WTC11 (cell line): ENCODE data around the gene CACNA1F. TPM values are rescaled to one million over a fixed set of nuclear protein-coding genes. Genes with fewer than 3 reads are reported as not detected.

Source experiments
- ATAC-seq: fragments of 200-7000 bp; cut with Tn5 transposase; 2 replicates; pipeline ENCODE4 v1.10.0; 2021; ENCODE audit warnings: mild to moderate bottlenecking, moderate library complexity
- CTCF ChIA-PET: fragments of 300-600 bp; sonication (Branson Sonifier 250); formaldehyde crosslinking; loops from one replicate; lab custom pipeline; 2021; ENCODE audit warnings: antibody characterized with exemption; lab: Charles Lee
- POLR2A ChIA-PET: fragments of 350-600 bp; sonication (Branson Sonifier 250); formaldehyde crosslinking; loops from one replicate; lab custom pipeline; 2021; ENCODE audit warnings: antibody characterized with exemption; lab: Charles Lee
- DNase-seq: peaks from one replicate; pipeline ENCODE4 v3.0.0; 2021; ENCODE audit warnings: low spot score
- H3K27ac Mint-ChIP-seq: 2 replicates; pipeline ENCODE4 v1.8.0; 2021; ENCODE audit warnings: mixed read lengths
- H3K27me3 Mint-ChIP-seq: 2 replicates; pipeline ENCODE4 v1.8.0; 2021; ENCODE audit warnings: low read depth, mild to moderate bottlenecking, moderate library complexity, mixed read lengths
- H3K36me3 Mint-ChIP-seq: 2 replicates; pipeline ENCODE4 v1.8.0; 2021; ENCODE audit warnings: mixed read lengths
- H3K4me1 Mint-ChIP-seq: 2 replicates; pipeline ENCODE4 v1.8.0; 2022; ENCODE audit warnings: mixed read lengths
- H3K4me3 Mint-ChIP-seq: 2 replicates; pipeline ENCODE4 v1.8.0; 2021; ENCODE audit warnings: mild to moderate bottlenecking, moderate library complexity, mixed read lengths
- H3K9me3 Mint-ChIP-seq: 2 replicates; pipeline ENCODE4 v1.8.0; 2021; ENCODE audit warnings: mixed read lengths
- CBFB ChIP-seq: sonication (generic); formaldehyde crosslinking; IDR thresholded peaks from 2 replicates; pipeline ENCODE4 v1.8.1; 2022; ENCODE audit warnings: mild to moderate bottlenecking, low read depth, missing genetic modification reagents
- CTCF ChIP-seq: fragments of 200-600 bp; IDR thresholded peaks from 2 replicates; pipeline ENCODE4 v1.8.0; 2022; ENCODE audit warnings: antibody characterized with exemption
- E2F1 ChIP-seq: sonication (generic); formaldehyde crosslinking; IDR thresholded peaks from 2 replicates; pipeline ENCODE4 v1.8.0; 2022; ENCODE audit warnings: mild to moderate bottlenecking, missing genetic modification reagents
- FOXJ3 ChIP-seq: sonication (generic); formaldehyde crosslinking; IDR thresholded peaks from 2 replicates; pipeline ENCODE4 v1.9.0; 2021; ENCODE audit warnings: missing genetic modification reagents, mild to moderate bottlenecking, borderline replicate concordance
- FOXP1 ChIP-seq: sonication (generic); formaldehyde crosslinking; IDR thresholded peaks from 2 replicates; pipeline ENCODE4 v1.8.0; 2022; ENCODE audit warnings: missing genetic modification reagents, mild to moderate bottlenecking, moderate library complexity, borderline replicate concordance
- GABPB1 ChIP-seq: sonication (generic); formaldehyde crosslinking; IDR thresholded peaks from 2 replicates; pipeline ENCODE4 v1.8.1; 2023; ENCODE audit warnings: mild to moderate bottlenecking, missing genetic modification reagents
- GTF2I ChIP-seq: fragments of 250-450 bp; sonication (Bioruptor Pico); conservative IDR thresholded peaks from 2 replicates; pipeline ENCODE4 v1.4.0; 2021; ENCODE audit warnings: mild to moderate bottlenecking
- HMGA2 ChIP-seq: fragments of 250-450 bp; sonication (Bioruptor Pico); IDR thresholded peaks from 2 replicates; pipeline ENCODE4 v1.4.0; 2021; ENCODE audit warnings: mild to moderate bottlenecking, moderate library complexity
- IRF2 ChIP-seq: sonication (generic); formaldehyde crosslinking; IDR thresholded peaks from 2 replicates; pipeline ENCODE4 v1.8.0; 2022; ENCODE audit warnings: low read depth, missing genetic modification reagents, borderline replicate concordance
- MAX ChIP-seq: sonication (generic); formaldehyde crosslinking; IDR thresholded peaks from 2 replicates; pipeline ENCODE4 v1.8.0; 2022; ENCODE audit warnings: mild to moderate bottlenecking, missing genetic modification reagents
- NFATC4 ChIP-seq: fragments of 250-450 bp; sonication (Bioruptor Pico); IDR thresholded peaks from 2 replicates; pipeline ENCODE4 v1.9.0; 2021; ENCODE audit warnings: mild to moderate bottlenecking
- NR2C2 ChIP-seq: sonication (generic); formaldehyde crosslinking; IDR thresholded peaks from 2 replicates; pipeline ENCODE4 v1.8.0; 2022; ENCODE audit warnings: mild to moderate bottlenecking, missing genetic modification reagents
- RELA ChIP-seq: sonication (generic); formaldehyde crosslinking; IDR thresholded peaks from 2 replicates; pipeline ENCODE4 v1.8.1; 2022; ENCODE audit warnings: missing genetic modification reagents, mild to moderate bottlenecking, borderline replicate concordance
- RORB ChIP-seq: fragments of 250-450 bp; sonication (Bioruptor Pico); IDR thresholded peaks from 2 replicates; pipeline ENCODE4 v1.9.0; 2021; ENCODE audit warnings: mild to moderate bottlenecking
- SMAD3 ChIP-seq: sonication (generic); formaldehyde crosslinking; IDR thresholded peaks from 2 replicates; pipeline ENCODE4 v1.8.0; 2022; ENCODE audit warnings: missing genetic modification reagents, mild to moderate bottlenecking, borderline replicate concordance
- SMAD4 ChIP-seq: sonication (generic); formaldehyde crosslinking; IDR thresholded peaks from 2 replicates; pipeline ENCODE4 v1.8.0; 2022; ENCODE audit warnings: mild to moderate bottlenecking, missing genetic modification reagents
- TCF7 ChIP-seq: sonication (generic); formaldehyde crosslinking; IDR thresholded peaks from 2 replicates; pipeline ENCODE4 v1.8.0; 2022; ENCODE audit warnings: mild to moderate bottlenecking, low read depth, missing genetic modification reagents, moderate library complexity
- TEAD1 ChIP-seq: sonication (generic); formaldehyde crosslinking; IDR thresholded peaks from 2 replicates; pipeline ENCODE4 v1.8.0; 2022; ENCODE audit warnings: mild to moderate bottlenecking, missing genetic modification reagents
- TEAD4 ChIP-seq: sonication (generic); formaldehyde crosslinking; IDR thresholded peaks from 2 replicates; pipeline ENCODE4 v1.8.0; 2022; ENCODE audit warnings: mild to moderate bottlenecking, missing genetic modification reagents
- TP53 ChIP-seq: sonication (generic); formaldehyde crosslinking; IDR thresholded peaks from 2 replicates; pipeline ENCODE4 v1.8.1; 2023; ENCODE audit warnings: mild to moderate bottlenecking, missing genetic modification reagents
- ZBTB21 ChIP-seq: sonication (generic); formaldehyde crosslinking; IDR thresholded peaks from 2 replicates; pipeline ENCODE4 v1.8.1; 2023; ENCODE audit warnings: mild to moderate bottlenecking, missing genetic modification reagents, borderline replicate concordance
- ZNF121 ChIP-seq: sonication (generic); formaldehyde crosslinking; IDR thresholded peaks from 2 replicates; pipeline ENCODE4 v1.8.0; 2023; ENCODE audit warnings: missing genetic modification reagents
- ZNF232 ChIP-seq: sonication (generic); formaldehyde crosslinking; IDR thresholded peaks from 2 replicates; pipeline ENCODE4 v1.8.0; 2022; ENCODE audit warnings: mild to moderate bottlenecking, missing genetic modification reagents
- ZNF263 ChIP-seq: sonication (generic); formaldehyde crosslinking; IDR thresholded peaks from 2 replicates; pipeline ENCODE4 v1.8.1; 2022; ENCODE audit warnings: low read depth, mild to moderate bottlenecking, moderate library complexity, missing genetic modification reagents
- total RNA-seq: library from RNA; stranded (reverse); gene quantifications from 3 replicates; pipeline ENCODE4 v1.2.3, GENCODE V29; 2021
- TF ChIP-seq, protein P1 (sequence below): sonication (generic); formaldehyde crosslinking; IDR thresholded peaks from 2 replicates; pipeline ENCODE4 v1.8.0; 2022; ENCODE audit warnings: mild to moderate bottlenecking, missing genetic modification reagents
- TF ChIP-seq, protein P2 (sequence below): fragments of 250-450 bp; sonication (Bioruptor Pico); IDR thresholded peaks from 2 replicates; pipeline ENCODE4 v1.9.0; 2021; ENCODE audit warnings: mild to moderate bottlenecking
- TF ChIP-seq, protein P3 (sequence below): sonication (generic); formaldehyde crosslinking; IDR thresholded peaks from 2 replicates; pipeline ENCODE4 v1.8.1; 2022; ENCODE audit warnings: mild to moderate bottlenecking, missing genetic modification reagents, moderate library complexity, borderline replicate concordance
- TF ChIP-seq, protein P4 (sequence below): sonication (generic); formaldehyde crosslinking; IDR thresholded peaks from 2 replicates; pipeline ENCODE4 v1.8.1; 2023; ENCODE audit warnings: mild to moderate bottlenecking, moderate library complexity, missing genetic modification reagents
- TF ChIP-seq, protein P5 (sequence below): sonication (generic); formaldehyde crosslinking; IDR thresholded peaks from 2 replicates; pipeline ENCODE4 v1.8.1; 2022; ENCODE audit warnings: low read depth, missing genetic modification reagents, borderline replicate concordance

Gene CACNA1F
- total RNA-seq, 1 experiment from 2014 or later, result 1.6 TPM

DNA sequence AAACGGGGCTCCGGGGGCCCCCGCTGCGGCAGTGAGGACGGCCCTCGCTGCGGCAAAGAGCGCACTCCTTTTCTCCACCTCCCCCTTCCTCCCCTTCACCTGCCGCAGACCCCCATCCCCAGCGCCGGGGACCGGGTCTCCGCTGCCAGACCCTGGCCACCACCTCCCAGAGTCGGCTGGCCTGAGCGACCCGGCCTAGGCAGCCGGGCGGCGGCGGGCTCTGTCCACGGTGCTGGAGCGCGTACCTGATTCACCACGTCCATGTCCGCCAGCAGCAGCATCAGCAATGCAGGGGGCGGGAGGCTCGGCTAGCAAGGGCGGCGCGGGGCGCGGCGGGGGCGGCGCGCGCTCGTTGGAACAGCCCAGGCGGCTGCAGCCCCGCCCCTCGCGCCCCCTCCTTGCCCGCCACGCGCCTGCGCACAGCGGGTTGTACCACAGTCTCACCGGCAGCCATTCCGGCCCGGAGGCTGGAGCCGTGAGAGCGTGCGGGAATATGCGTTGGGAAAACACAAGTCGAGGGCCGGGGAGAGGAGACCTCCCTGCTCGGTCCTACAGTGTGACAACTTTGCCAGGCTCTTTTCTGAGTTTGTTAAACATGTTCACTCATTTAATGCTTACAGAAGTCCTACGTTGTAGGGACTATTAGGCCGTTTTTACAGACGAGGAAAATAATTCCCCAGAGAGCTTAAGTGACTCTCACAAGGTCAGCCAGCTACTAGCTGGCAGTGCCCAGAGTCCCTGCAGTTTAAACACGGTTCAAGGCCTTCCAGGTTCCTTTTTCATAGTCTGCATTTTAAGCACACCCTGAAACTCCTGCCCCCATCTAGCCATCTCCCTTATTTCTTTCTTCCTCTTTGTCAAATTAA lies 33.0 kb downstream of the CACNA1F start, which contains the start of gene SYP:
Gene SYP (minus strand): TSS at position 288 of the 866 bp plus-strand sequence. CDS start 7 bp downstream, at position 281.
- Mint-ChIP-seq H3K4me1 (peaks cover 18% of the 10 kb centered on the region), H3K36me3 (no peaks in the 10 kb centered on the region), H3K9me3 (no peaks in the 10 kb centered on the region), H3K27ac (peak within 1 kb of the TSS; percentile 76), H3K27me3 (no peaks in the 10 kb centered on the region; the same call in 1 of the 2 replicates), H3K4me3 (peak within 1 kb of the TSS; percentile 61)
- ATAC-seq (peak; percentile 97), DNase-seq (peak; percentile 84)
- ChIA-PET POLR2A (interaction anchor here (0.8 to 1.1 kb wide), 2 partner anchors 9 to 27 kb away, joined by 4 to 5 read pairs; no protein-coding TSS in a partner anchor), CTCF (interaction anchor here (0.8 kb wide), 1 partner anchor 9 kb away, joined by 3 read pairs; no protein-coding TSS in a partner anchor)
- TF ChIP-seq, protein P1, sequence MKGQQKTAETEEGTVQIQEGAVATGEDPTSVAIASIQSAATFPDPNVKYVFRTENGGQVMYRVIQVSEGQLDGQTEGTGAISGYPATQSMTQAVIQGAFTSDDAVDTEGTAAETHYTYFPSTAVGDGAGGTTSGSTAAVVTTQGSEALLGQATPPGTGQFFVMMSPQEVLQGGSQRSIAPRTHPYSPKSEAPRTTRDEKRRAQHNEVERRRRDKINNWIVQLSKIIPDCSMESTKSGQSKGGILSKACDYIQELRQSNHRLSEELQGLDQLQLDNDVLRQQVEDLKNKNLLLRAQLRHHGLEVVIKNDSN, result no peak; the same call in 1 of the 2 replicates
- TF ChIP-seq FOXP1 (peak; percentile 84), CTCF (no peak), ZBTB21 (CRISPR knock-in tag) (peak; percentile 48; the same call in 1 of the 2 replicates), HMGA2 (no peak), ZNF232 (peak; percentile 91; the same call in 1 of the 2 replicates), E2F1 (CRISPR knock-in tag) (no peak), RORB (CRISPR knock-in tag) (no peak), FOXJ3 (CRISPR knock-in tag) (no peak), GABPB1 (CRISPR knock-in tag) (no peak), MAX (CRISPR knock-in tag) (peak; percentile 43; the same call in 1 of the 2 replicates), ZNF263 (CRISPR knock-in tag) (no peak), NR2C2 (CRISPR knock-in tag) (no peak), GTF2I (CRISPR knock-in tag) (no peak), NFATC4 (no peak), TEAD4 (CRISPR knock-in tag) (no peak), TCF7 (CRISPR knock-in tag) (0 out of 2 replicates have a peak, but pooled peaks have one; percentile 76), TEAD1 (CRISPR knock-in tag) (peak; percentile 75; the same call in 1 of the 2 replicates), ZNF121 (CRISPR knock-in tag) (no peak; the same call in 1 of the 2 replicates), TP53 (CRISPR knock-in tag) (peak; percentile 75; the same call in 1 of the 2 replicates), SMAD4 (CRISPR knock-in tag) (no peak), IRF2 (CRISPR knock-in tag) (no peak), RELA (CRISPR knock-in tag) (no peak), SMAD3 (0 out of 2 replicates have a peak, but pooled peaks have one; percentile 26), CBFB (CRISPR knock-in tag) (no peak)
- TF ChIP-seq, protein P2, sequence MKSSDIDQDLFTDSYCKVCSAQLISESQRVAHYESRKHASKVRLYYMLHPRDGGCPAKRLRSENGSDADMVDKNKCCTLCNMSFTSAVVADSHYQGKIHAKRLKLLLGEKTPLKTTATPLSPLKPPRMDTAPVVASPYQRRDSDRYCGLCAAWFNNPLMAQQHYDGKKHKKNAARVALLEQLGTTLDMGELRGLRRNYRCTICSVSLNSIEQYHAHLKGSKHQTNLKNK (CRISPR knock-in tag), result no peak
- TF ChIP-seq, protein P3, sequence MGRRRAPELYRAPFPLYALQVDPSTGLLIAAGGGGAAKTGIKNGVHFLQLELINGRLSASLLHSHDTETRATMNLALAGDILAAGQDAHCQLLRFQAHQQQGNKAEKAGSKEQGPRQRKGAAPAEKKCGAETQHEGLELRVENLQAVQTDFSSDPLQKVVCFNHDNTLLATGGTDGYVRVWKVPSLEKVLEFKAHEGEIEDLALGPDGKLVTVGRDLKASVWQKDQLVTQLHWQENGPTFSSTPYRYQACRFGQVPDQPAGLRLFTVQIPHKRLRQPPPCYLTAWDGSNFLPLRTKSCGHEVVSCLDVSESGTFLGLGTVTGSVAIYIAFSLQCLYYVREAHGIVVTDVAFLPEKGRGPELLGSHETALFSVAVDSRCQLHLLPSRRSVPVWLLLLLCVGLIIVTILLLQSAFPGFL (CRISPR knock-in tag), result no peak
- TF ChIP-seq, protein P4, sequence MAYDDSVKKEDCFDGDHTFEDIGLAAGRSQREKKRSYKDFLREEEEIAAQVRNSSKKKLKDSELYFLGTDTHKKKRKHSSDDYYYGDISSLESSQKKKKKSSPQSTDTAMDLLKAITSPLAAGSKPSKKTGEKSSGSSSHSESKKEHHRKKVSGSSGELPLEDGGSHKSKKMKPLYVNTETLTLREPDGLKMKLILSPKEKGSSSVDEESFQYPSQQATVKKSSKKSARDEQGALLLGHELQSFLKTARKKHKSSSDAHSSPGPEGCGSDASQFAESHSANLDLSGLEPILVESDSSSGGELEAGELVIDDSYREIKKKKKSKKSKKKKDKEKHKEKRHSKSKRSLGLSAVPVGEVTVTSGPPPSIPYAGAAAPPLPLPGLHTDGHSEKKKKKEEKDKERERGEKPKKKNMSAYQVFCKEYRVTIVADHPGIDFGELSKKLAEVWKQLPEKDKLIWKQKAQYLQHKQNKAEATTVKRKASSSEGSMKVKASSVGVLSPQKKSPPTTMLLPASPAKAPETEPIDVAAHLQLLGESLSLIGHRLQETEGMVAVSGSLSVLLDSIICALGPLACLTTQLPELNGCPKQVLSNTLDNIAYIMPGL (CRISPR knock-in tag), result 0 out of 2 replicates have a peak, but pooled peaks have one; percentile 38
- TF ChIP-seq, protein P5, sequence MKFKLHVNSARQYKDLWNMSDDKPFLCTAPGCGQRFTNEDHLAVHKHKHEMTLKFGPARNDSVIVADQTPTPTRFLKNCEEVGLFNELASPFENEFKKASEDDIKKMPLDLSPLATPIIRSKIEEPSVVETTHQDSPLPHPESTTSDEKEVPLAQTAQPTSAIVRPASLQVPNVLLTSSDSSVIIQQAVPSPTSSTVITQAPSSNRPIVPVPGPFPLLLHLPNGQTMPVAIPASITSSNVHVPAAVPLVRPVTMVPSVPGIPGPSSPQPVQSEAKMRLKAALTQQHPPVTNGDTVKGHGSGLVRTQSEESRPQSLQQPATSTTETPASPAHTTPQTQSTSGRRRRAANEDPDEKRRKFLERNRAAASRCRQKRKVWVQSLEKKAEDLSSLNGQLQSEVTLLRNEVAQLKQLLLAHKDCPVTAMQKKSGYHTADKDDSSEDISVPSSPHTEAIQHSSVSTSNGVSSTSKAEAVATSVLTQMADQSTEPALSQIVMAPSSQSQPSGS (CRISPR knock-in tag), result no peak
